HCT116 (cell line): ENCODE data around the gene LRRFIP1.

Source experiments
- ATF3 ChIP-seq: IDR thresholded peaks from 2 replicates; pipeline ENCODE4 v1.6.1; 2012
- CEBPB ChIP-seq: IDR thresholded peaks from 2 replicates; pipeline ENCODE4 v1.6.1; 2012; ENCODE audit warnings: low read depth
- EGR1 ChIP-seq: IDR thresholded peaks from 2 replicates; pipeline ENCODE4 v1.6.1; 2012; ENCODE audit warnings: low read depth
- EZH2 ChIP-seq: fragments of 200-600 bp; sonication (generic); IDR thresholded peaks from 2 replicates; pipeline ENCODE4 v1.6.1; 2017; ENCODE audit warnings: antibody characterized with exemption, mixed run types
- JUND ChIP-seq: IDR thresholded peaks from 2 replicates; pipeline ENCODE4 v1.6.1; 2012
- POLR2A ChIP-seq: IDR thresholded peaks from 2 replicates; pipeline ENCODE4 v1.7.0; 2011; ENCODE audit warnings: borderline replicate concordance; ENCODE audit not compliant: insufficient read depth, insufficient read length; ENCODE audit errors: extremely low read depth
- POLR2AphosphoS5 ChIP-seq: IDR thresholded peaks from 2 replicates; pipeline ENCODE4 v1.6.1; 2011; ENCODE audit warnings: mild to moderate bottlenecking, low read depth, low read length, moderate library complexity
- RAD21 ChIP-seq: IDR thresholded peaks from 2 replicates; pipeline ENCODE4 v1.6.1; 2012; ENCODE audit warnings: low read depth, mild to moderate bottlenecking
- SIN3A ChIP-seq: IDR thresholded peaks from 2 replicates; pipeline ENCODE4 v1.6.1; 2012; ENCODE audit warnings: low read depth
- SP1 ChIP-seq: IDR thresholded peaks from 2 replicates; pipeline ENCODE4 v1.6.1; 2012; ENCODE audit warnings: low read depth
- YY1 ChIP-seq: IDR thresholded peaks from 2 replicates; pipeline ENCODE4 v1.6.1; 2011; ENCODE audit warnings: low read length, low read depth, moderate library complexity, mild to moderate bottlenecking; ENCODE audit not compliant: insufficient replicate concordance; ENCODE audit errors: extremely low read depth
- ZNF274 ChIP-seq: fragments of 200-500 bp; sonication (Bioruptor generic); IDR thresholded peaks from 2 replicates; pipeline ENCODE4 v1.6.1; 2014; ENCODE audit warnings: mild to moderate bottlenecking, low read depth, low read length, inconsistent platforms
- TF ChIP-seq, protein P1 (sequence below), 3 experiments: fragments of 200-600 bp in 1 of 3; sonication (generic) in 1 of 3; IDR thresholded peaks in 2 of 3; conservative IDR thresholded peaks in 1 of 3; 2 replicates each; pipeline ENCODE4 v1.5.1; 2012 to 2017; ENCODE audit warnings: low read depth in 2 of 3, low read length in 2 of 3, antibody characterized with exemption in 1 of 3, borderline replicate concordance in 1 of 3, control low read depth in 1 of 3, mild to moderate bottlenecking in 1 of 3, mixed read lengths in 1 of 3, mixed run types in 1 of 3, moderate library complexity in 1 of 3; ENCODE audit not compliant: insufficient read depth in 1 of 3
- TF ChIP-seq, protein P2 (sequence below): IDR thresholded peaks from 2 replicates; pipeline ENCODE4 v1.6.1; 2012; ENCODE audit warnings: low read depth

GRCh38 chr2:237633061-237633561, 5.7 kb downstream of the LRRFIP1 start:
- no peak for TF ChIP-seq POLR2A
- TF ChIP-seq, protein P1, sequence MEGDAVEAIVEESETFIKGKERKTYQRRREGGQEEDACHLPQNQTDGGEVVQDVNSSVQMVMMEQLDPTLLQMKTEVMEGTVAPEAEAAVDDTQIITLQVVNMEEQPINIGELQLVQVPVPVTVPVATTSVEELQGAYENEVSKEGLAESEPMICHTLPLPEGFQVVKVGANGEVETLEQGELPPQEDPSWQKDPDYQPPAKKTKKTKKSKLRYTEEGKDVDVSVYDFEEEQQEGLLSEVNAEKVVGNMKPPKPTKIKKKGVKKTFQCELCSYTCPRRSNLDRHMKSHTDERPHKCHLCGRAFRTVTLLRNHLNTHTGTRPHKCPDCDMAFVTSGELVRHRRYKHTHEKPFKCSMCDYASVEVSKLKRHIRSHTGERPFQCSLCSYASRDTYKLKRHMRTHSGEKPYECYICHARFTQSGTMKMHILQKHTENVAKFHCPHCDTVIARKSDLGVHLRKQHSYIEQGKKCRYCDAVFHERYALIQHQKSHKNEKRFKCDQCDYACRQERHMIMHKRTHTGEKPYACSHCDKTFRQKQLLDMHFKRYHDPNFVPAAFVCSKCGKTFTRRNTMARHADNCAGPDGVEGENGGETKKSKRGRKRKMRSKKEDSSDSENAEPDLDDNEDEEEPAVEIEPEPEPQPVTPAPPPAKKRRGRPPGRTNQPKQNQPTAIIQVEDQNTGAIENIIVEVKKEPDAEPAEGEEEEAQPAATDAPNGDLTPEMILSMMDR (IDR thresholded peaks at IDR 0.05 in 2 of 3, conservative IDR thresholded peaks at IDR 0.05 in 1 of 3; ENCODE audit: borderline replicate concordance in 1 of 3, insufficient read depth in 1 of 3, low read depth in 2 of 3, low read length in 2 of 3) = no peak
- no peak for TF ChIP-seq CEBPB
- TF ChIP-seq EZH2 = no peak
- no peak for TF ChIP-seq YY1
- TF ChIP-seq POLR2AphosphoS5 = no peak
- TF ChIP-seq EGR1 = no peak
- no peak for TF ChIP-seq ATF3
- TF ChIP-seq, protein P2, sequence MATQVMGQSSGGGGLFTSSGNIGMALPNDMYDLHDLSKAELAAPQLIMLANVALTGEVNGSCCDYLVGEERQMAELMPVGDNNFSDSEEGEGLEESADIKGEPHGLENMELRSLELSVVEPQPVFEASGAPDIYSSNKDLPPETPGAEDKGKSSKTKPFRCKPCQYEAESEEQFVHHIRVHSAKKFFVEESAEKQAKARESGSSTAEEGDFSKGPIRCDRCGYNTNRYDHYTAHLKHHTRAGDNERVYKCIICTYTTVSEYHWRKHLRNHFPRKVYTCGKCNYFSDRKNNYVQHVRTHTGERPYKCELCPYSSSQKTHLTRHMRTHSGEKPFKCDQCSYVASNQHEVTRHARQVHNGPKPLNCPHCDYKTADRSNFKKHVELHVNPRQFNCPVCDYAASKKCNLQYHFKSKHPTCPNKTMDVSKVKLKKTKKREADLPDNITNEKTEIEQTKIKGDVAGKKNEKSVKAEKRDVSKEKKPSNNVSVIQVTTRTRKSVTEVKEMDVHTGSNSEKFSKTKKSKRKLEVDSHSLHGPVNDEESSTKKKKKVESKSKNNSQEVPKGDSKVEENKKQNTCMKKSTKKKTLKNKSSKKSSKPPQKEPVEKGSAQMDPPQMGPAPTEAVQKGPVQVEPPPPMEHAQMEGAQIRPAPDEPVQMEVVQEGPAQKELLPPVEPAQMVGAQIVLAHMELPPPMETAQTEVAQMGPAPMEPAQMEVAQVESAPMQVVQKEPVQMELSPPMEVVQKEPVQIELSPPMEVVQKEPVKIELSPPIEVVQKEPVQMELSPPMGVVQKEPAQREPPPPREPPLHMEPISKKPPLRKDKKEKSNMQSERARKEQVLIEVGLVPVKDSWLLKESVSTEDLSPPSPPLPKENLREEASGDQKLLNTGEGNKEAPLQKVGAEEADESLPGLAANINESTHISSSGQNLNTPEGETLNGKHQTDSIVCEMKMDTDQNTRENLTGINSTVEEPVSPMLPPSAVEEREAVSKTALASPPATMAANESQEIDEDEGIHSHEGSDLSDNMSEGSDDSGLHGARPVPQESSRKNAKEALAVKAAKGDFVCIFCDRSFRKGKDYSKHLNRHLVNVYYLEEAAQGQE = no peak
- TF ChIP-seq JUND = no peak
- no peak for TF ChIP-seq SIN3A
- TF ChIP-seq RAD21 = no peak
- TF ChIP-seq ZNF274 = no peak
- no peak for TF ChIP-seq SP1
